GM12878 (cell line): Measurements from ENCODE around the gene PTPRN2. TPM values are rescaled to one million over a fixed set of nuclear protein-coding genes. Genes with fewer than 3 reads are reported as not detected.

Experiments
- ATAC-seq: fragments of 200-7000 bp; cut with Tn5 transposase; 3 replicates; pipeline ENCODE4 v1.9.1; 2020; ENCODE audit warnings: mild to moderate bottlenecking, moderate library complexity
- BruUV-seq: library from RNA; stranded (reverse); fragments of 400-500 nt; replicated peaks from 2 replicates; lab custom pipeline; 2021; lab: Mats Ljungman, UMichigan
- CTCF ChIA-PET: fragments of 300-600 bp; sonication (Branson Sonifier 250); formaldehyde crosslinking; extraction: SDS; loops from one replicate; lab custom pipeline; 2021; ENCODE audit warnings: inconsistent platforms; lab: Yijun Ruan, JAX
- POLR2A ChIA-PET: fragments of 350-600 bp; formaldehyde crosslinking; extraction: SDS; loops from one replicate; lab custom pipeline; 2021; ENCODE audit warnings: inconsistent platforms; lab: Charles Lee
- RAD21 ChIA-PET: fragments of 300-600 bp; sonication (Branson Sonifier 250); formaldehyde crosslinking; loops from one replicate; lab custom pipeline; 2023; ENCODE audit warnings: antibody characterized with exemption; ENCODE audit not compliant: unreplicated experiment; lab: Charles Lee
- SMC1A ChIA-PET: fragments of 300-600 bp; sonication (Branson Sonifier 250); formaldehyde crosslinking; loops from one replicate; lab custom pipeline; 2023; ENCODE audit not compliant: unreplicated experiment, uncharacterized antibody; lab: Charles Lee
- DNase-seq: peaks from one replicate; pipeline ENCODE4 v3.0.0-alpha.2; 2011; ENCODE audit warnings: low read depth, low spot score
- FAIRE-seq: peaks from 3 replicates; lab custom pipeline; 2011; peaks lifted over from hg19 to GRCh38; lab: Jason Lieb, UNC
- H2AFZ ChIP-seq: 2 replicates; pipeline ENCODE4 v1.6.0; 2011; ENCODE audit warnings: low read depth, low read length, control low read depth; ENCODE audit not compliant: control insufficient read depth
- H3K27ac ChIP-seq: 2 replicates; pipeline ENCODE4 v1.5.1; 2011; ENCODE audit warnings: control low read depth; ENCODE audit not compliant: control insufficient read depth, insufficient read depth
- H3K27me3 ChIP-seq, 2 experiments: replicated peaks in 1 of 2; 2 replicates each; pipeline versions ENCODE4 v1.6.0 to v1.6.1; 2011; ENCODE audit warnings: low read length in 1 of 2; ENCODE audit not compliant: control insufficient read depth in 2 of 2, insufficient read depth in 2 of 2
- H3K36me3 ChIP-seq, 2 experiments: 2 replicates each; pipeline ENCODE4 v1.5.1; 2011; ENCODE audit warnings: low read length in 1 of 2; ENCODE audit not compliant: control insufficient read depth in 2 of 2, insufficient read depth in 2 of 2
- H3K4me1 ChIP-seq: 2 replicates; pipeline ENCODE4 v1.6.1; 2011; ENCODE audit warnings: mild to moderate bottlenecking, low read length, moderate library complexity, mixed read lengths; ENCODE audit not compliant: control insufficient read depth, insufficient read depth
- H3K4me2 ChIP-seq: 2 replicates; pipeline ENCODE4 v1.6.0; 2011; ENCODE audit warnings: control low read depth; ENCODE audit not compliant: control insufficient read depth, insufficient read depth
- H3K4me3 ChIP-seq: fragments of 200-600 bp; sonication (generic); 2 replicates; pipeline ENCODE4 v1.5.1; 2016
- H3K79me2 ChIP-seq: 2 replicates; pipeline ENCODE4 v1.6.0; 2011; ENCODE audit warnings: low read length; ENCODE audit not compliant: control insufficient read depth, insufficient read depth
- H3K9ac ChIP-seq: 2 replicates; pipeline ENCODE4 v1.8.0; 2011; ENCODE audit warnings: low read length, control low read depth, mixed read lengths; ENCODE audit not compliant: control insufficient read depth, insufficient read depth
- H3K9me3 ChIP-seq: replicated peaks from 3 replicates; pipeline ENCODE4 v1.5.1; 2011; ENCODE audit warnings: mild to moderate bottlenecking, low read length; ENCODE audit not compliant: control insufficient read depth, insufficient read depth
- H4K20me1 ChIP-seq: 2 replicates; pipeline ENCODE4 v1.6.0; 2011; ENCODE audit not compliant: control insufficient read depth, insufficient read depth
- BHLHE40 ChIP-seq, 2 experiments: fragments of 450-650 bp in 1 of 2; IDR thresholded peaks; 2 replicates each; pipeline ENCODE4 v1.6.1; 2011 to 2017; ENCODE audit warnings: low read depth in 2 of 2, borderline replicate concordance in 1 of 2, improper control_type of control experiment in 1 of 2, low read length in 1 of 2, mild to moderate bottlenecking in 1 of 2
- CBFB ChIP-seq: IDR thresholded peaks from 2 replicates; pipeline ENCODE4 v1.6.1; 2016; ENCODE audit warnings: antibody characterized with exemption, low read depth
- FOXK2 ChIP-seq: fragments of 450-650 bp; IDR thresholded peaks from 2 replicates; pipeline ENCODE4 v1.6.1; 2017; ENCODE audit warnings: mild to moderate bottlenecking, moderate library complexity
- HDGF ChIP-seq: fragments of 450-650 bp; IDR thresholded peaks from 2 replicates; pipeline ENCODE4 v1.6.1; 2016; ENCODE audit warnings: antibody characterized with exemption
- MYB ChIP-seq: fragments of 150-350 bp; IDR thresholded peaks from 2 replicates; pipeline ENCODE4 v1.6.1; 2014; ENCODE audit warnings: mild to moderate bottlenecking, low read depth, low read length, borderline replicate concordance
- NR2F1 ChIP-seq: fragments of 450-650 bp; conservative IDR thresholded peaks from 2 replicates; pipeline ENCODE4 v1.6.1; 2017; ENCODE audit warnings: mild to moderate bottlenecking
- NRF1 ChIP-seq: conservative IDR thresholded peaks from 2 replicates; pipeline ENCODE4 v1.6.1; 2011; ENCODE audit warnings: mild to moderate bottlenecking, low read depth, low read length, improper control_type of control experiment
- POLR2AphosphoS2 ChIP-seq: IDR thresholded peaks from 2 replicates; pipeline ENCODE4 v1.6.1; 2011; ENCODE audit warnings: low read depth, mild to moderate bottlenecking, low read length, improper control_type of control experiment, moderate library complexity
- RBBP5 ChIP-seq: fragments of 200-600 bp; sonication (generic); conservative IDR thresholded peaks from 2 replicates; pipeline ENCODE4 v1.6.1; 2016
- RFX5 ChIP-seq: IDR thresholded peaks from 2 replicates; pipeline ENCODE4 v1.6.1; 2011; ENCODE audit warnings: low read depth, low read length, improper control_type of control experiment
- TBL1XR1 ChIP-seq: IDR thresholded peaks from 2 replicates; pipeline ENCODE4 v1.6.1; 2012; ENCODE audit warnings: low read depth, low read length, improper control_type of control experiment
- ZNF207 ChIP-seq: fragments of 450-650 bp; IDR thresholded peaks from 2 replicates; pipeline ENCODE4 v1.6.1; 2014; ENCODE audit warnings: antibody characterized with exemption, mild to moderate bottlenecking, borderline replicate concordance
- ZNF622 ChIP-seq: fragments of 450-650 bp; IDR thresholded peaks from 2 replicates; pipeline ENCODE4 v1.6.1; 2017; ENCODE audit warnings: mild to moderate bottlenecking, inconsistent platforms
- ZZZ3 ChIP-seq: IDR thresholded peaks from 2 replicates; pipeline ENCODE4 v1.6.1; 2011; ENCODE audit warnings: low read depth; ENCODE audit not compliant: control insufficient read depth, insufficient read length
- WGBS: methylation state at CpG from one replicate; pipeline ENCODE4 v1.1.6; 2016; ENCODE audit warnings: low lambda C conversion rate; ENCODE audit not compliant: insufficient replicate concordance, insufficient coverage; ENCODE audit errors: missing lambda C conversion rate; 5-methylcytosine and 5-hydroxymethylcytosine counted together
- in situ Hi-C: fragments of 300-500 bp; cut with MboI; formaldehyde crosslinking; loops from 9 replicates; pipeline ENCODE4 v1.14.3; 2018; ENCODE audit warnings: mixed read lengths
- intact Hi-C: fragments of 100-400 bp; cut with micrococcal nuclease; formaldehyde crosslinking; loops from one replicate; pipeline ENCODE4 v1.14.2; 2022; ENCODE audit not compliant: unreplicated experiment
- polyA plus RNA-seq, 11 experiments: library from polyadenylated mRNA; depleted of rRNA in 4 of 11; unstranded in 6 of 11; stranded (reverse) in 5 of 11; fragments of >200 nt; fragmentation: Nextera tagmentation in 4 of 11; fragmentation: Illumina TruSeq in 1 of 11; extraction: Ambion mirVana in 4 of 11; extraction: Trizol in 1 of 11; gene quantifications; 1 replicate in 1 of 11; 2 replicates in 10 of 11; pipeline versions ENCODE4 v1.2.1 to v1.2.3, GENCODE V29; 2011 to 2016; ENCODE audit warnings: inconsistent platforms in 2 of 11, missing spikeins in 2 of 11, low read depth in 1 of 11
- total RNA-seq, 4 experiments: library from RNA; depleted of rRNA in 3 of 4; stranded (reverse); fragments of >200 nt in 3 of 4; fragmentation: Illumina TruSeq in 1 of 4; extraction: Trizol in 1 of 4; gene quantifications; 2 replicates each; pipeline versions ENCODE4 v1.2.1 to v1.2.3, GENCODE V29; 2013 to 2021
- TF ChIP-seq, protein P1 (sequence below): fragments of 450-650 bp; IDR thresholded peaks from 2 replicates; pipeline ENCODE4 v1.6.1; 2018; ENCODE audit warnings: mild to moderate bottlenecking, low read depth, moderate library complexity; ENCODE audit not compliant: partially characterized antibody
- TF ChIP-seq, protein P2 (sequence below): IDR thresholded peaks from 2 replicates; pipeline ENCODE4 v1.6.1; 2012; ENCODE audit warnings: low read depth, low read length, improper control_type of control experiment
- TF ChIP-seq, protein P3 (sequence below): IDR thresholded peaks from 2 replicates; pipeline ENCODE4 v1.6.1; 2011; ENCODE audit warnings: borderline replicate concordance, low read depth, mild to moderate bottlenecking, moderate library complexity, low read length; ENCODE audit not compliant: insufficient read depth, poor library complexity, severe bottlenecking
- TF ChIP-seq, protein P4 (sequence below): fragments of 150-350 bp; IDR thresholded peaks from 2 replicates; pipeline ENCODE4 v1.6.1; 2014; ENCODE audit warnings: mild to moderate bottlenecking, low read depth, low read length

Gene PTPRN2
- total and polyA plus RNA-seq, 10 of the 15 experiments (the other 5 are each of a cell fraction or from before 2014, with no cell fraction given) = 5.4 TPM; not detected in 9

DNA sequence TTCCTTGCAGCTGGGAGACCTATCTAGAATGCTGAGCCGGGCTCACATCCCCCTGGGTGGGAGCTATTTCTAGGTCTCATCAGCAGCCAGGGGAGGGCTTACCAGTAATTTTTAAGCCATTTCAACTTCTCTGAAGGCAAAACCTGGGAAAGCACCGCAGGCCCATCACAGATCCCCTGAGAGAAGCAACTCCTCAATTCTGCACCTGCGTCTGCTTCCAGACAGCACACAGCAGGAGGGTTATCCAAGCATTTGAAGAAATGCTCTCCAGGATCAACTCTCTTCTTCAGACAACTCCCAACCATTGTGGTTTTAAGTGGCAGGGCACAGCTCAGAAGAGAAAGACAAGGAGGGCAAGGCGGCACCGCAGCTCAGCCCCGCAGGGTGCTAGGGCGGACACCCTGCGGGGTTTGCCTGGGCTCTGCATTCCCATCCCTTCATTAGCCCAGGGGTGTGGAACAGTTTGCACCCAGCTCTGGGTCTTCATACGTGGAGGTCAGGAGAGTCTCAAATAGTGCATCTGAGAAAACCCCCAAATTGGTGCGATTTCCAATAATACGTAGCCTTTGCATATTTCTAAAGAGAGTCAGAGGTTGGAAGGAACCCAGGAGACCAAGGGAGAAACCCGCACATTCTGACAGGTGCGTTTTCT lies 632.1 kb downstream of the PTPRN2 start:
- H3K36me3 ChIP-seq = no peaks in the 10 kb centered on the region
- in situ Hi-C loops = no loop called here
- ChIA-PET RAD21 (no interaction called here), POLR2A (no interaction called here), CTCF (no interaction called here), SMC1A (no interaction called here)
- H3K27ac ChIP-seq = no peak overlapping the region
- FAIRE-seq = no peak
- H3K9me3 ChIP-seq = no peaks in the 10 kb centered on the region; the same call in 2 of the 3 replicates
- no peaks in the 10 kb centered on the region for H3K27me3 ChIP-seq
- no peak overlapping the region for H2AFZ ChIP-seq
- no peaks in the 10 kb centered on the region for H3K79me2 ChIP-seq
- 51% methylated on average over 13 of the region's 13 CpGs for WGBS
- intact Hi-C loops = no loop called here
- no peaks in the 10 kb centered on the region for H4K20me1 ChIP-seq
- DNase-seq = no peak
- BruUV-seq = no TSS peak
- ATAC-seq = no peak
- no peak overlapping the region for H3K9ac ChIP-seq
- no peaks in the 10 kb centered on the region for H3K4me1 ChIP-seq
- H3K4me2 ChIP-seq = no peak overlapping the region
- no peak overlapping the region for H3K4me3 ChIP-seq
- no peak for TF ChIP-seq RFX5
- no peak for TF ChIP-seq FOXK2
- TF ChIP-seq, protein P1, sequence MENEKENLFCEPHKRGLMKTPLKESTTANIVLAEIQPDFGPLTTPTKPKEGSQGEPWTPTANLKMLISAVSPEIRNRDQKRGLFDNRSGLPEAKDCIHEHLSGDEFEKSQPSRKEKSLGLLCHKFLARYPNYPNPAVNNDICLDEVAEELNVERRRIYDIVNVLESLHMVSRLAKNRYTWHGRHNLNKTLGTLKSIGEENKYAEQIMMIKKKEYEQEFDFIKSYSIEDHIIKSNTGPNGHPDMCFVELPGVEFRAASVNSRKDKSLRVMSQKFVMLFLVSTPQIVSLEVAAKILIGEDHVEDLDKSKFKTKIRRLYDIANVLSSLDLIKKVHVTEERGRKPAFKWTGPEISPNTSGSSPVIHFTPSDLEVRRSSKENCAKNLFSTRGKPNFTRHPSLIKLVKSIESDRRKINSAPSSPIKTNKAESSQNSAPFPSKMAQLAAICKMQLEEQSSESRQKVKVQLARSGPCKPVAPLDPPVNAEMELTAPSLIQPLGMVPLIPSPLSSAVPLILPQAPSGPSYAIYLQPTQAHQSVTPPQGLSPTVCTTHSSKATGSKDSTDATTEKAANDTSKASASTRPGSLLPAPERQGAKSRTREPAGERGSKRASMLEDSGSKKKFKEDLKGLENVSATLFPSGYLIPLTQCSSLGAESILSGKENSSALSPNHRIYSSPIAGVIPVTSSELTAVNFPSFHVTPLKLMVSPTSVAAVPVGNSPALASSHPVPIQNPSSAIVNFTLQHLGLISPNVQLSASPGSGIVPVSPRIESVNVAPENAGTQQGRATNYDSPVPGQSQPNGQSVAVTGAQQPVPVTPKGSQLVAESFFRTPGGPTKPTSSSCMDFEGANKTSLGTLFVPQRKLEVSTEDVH = no peak
- TF ChIP-seq ZZZ3 = no peak
- TF ChIP-seq, protein P2, sequence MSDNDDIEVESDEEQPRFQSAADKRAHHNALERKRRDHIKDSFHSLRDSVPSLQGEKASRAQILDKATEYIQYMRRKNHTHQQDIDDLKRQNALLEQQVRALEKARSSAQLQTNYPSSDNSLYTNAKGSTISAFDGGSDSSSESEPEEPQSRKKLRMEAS = no peak
- no peak for TF ChIP-seq CBFB
- TF ChIP-seq ZNF207 = no peak
- TF ChIP-seq NRF1 = no peak
- TF ChIP-seq ZNF622 = no peak
- TF ChIP-seq NR2F1 = no peak
- no peak for TF ChIP-seq HDGF
- TF ChIP-seq BHLHE40 (IDR thresholded peaks at IDR 0.05; ENCODE audit: borderline replicate concordance in 1 of 2, low read depth in 2 of 2, low read length in 1 of 2) = no peak
- no peak for TF ChIP-seq TBL1XR1
- TF ChIP-seq, protein P3, sequence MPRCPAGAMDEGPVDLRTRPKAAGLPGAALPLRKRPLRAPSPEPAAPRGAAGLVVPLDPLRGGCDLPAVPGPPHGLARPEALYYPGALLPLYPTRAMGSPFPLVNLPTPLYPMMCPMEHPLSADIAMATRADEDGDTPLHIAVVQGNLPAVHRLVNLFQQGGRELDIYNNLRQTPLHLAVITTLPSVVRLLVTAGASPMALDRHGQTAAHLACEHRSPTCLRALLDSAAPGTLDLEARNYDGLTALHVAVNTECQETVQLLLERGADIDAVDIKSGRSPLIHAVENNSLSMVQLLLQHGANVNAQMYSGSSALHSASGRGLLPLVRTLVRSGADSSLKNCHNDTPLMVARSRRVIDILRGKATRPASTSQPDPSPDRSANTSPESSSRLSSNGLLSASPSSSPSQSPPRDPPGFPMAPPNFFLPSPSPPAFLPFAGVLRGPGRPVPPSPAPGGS = no peak
- TF ChIP-seq POLR2AphosphoS2 = no peak
- no peak for TF ChIP-seq RBBP5
- no peak for TF ChIP-seq MYB
- TF ChIP-seq, protein P4, sequence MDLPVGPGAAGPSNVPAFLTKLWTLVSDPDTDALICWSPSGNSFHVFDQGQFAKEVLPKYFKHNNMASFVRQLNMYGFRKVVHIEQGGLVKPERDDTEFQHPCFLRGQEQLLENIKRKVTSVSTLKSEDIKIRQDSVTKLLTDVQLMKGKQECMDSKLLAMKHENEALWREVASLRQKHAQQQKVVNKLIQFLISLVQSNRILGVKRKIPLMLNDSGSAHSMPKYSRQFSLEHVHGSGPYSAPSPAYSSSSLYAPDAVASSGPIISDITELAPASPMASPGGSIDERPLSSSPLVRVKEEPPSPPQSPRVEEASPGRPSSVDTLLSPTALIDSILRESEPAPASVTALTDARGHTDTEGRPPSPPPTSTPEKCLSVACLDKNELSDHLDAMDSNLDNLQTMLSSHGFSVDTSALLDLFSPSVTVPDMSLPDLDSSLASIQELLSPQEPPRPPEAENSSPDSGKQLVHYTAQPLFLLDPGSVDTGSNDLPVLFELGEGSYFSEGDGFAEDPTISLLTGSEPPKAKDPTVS = no peak
